Midbrain (tissue), 1 donor: ENCODE results near the gene SERPINI1.

Experiments used
- DNase-seq: peaks from one replicate; lab custom pipeline; 2025; lab: John Stamatoyannopoulos, UW

SERPINI1 gene

GRCh38 chr3:167735233-167736138, at the start of gene SERPINI1:
Gene SERPINI1 (plus strand): TSS chr3:167735721. CDS start chr3:167789129, 53,408 bp downstream.
- DNase-seq: peak; percentile 92

- DNase-seq: no peak
These were observed 44.2 kb upstream of the SERPINI1 start for GRCh38 chr3:167691366-167691765.

- DNase-seq: no peak
These were observed 41.4 kb upstream of the SERPINI1 start for GRCh38 chr3:167694121-167694520.

- DNase-seq: no peak
These were observed 35.5 kb upstream of the SERPINI1 start for GRCh38 chr3:167700046-167700445.

GRCh38 chr3:167700926-167701325, 34.6 kb upstream of the SERPINI1 start:
- no peak for DNase-seq

- DNase-seq: no peak
These were observed 29.7 kb upstream of the SERPINI1 start for GRCh38 chr3:167705840-167706239.

- no peak for DNase-seq
These were observed 25.8 kb upstream of the SERPINI1 start for GRCh38 chr3:167709690-167710089.

GRCh38 chr3:167710552-167710951, 25.0 kb upstream of the SERPINI1 start:
- DNase-seq: no peak

- DNase-seq: no peak
These were observed 24.1 kb upstream of the SERPINI1 start for GRCh38 chr3:167711439-167711838.

- DNase-seq: no peak
These were observed 23.1 kb upstream of the SERPINI1 start for GRCh38 chr3:167712445-167712844.

- DNase-seq: no peak
These were observed 20.6 kb upstream of the SERPINI1 start for GRCh38 chr3:167714871-167715270.

GRCh38 chr3:167716920-167717319, 18.6 kb upstream of the SERPINI1 start:
- no peak for DNase-seq

- no peak for DNase-seq
These were observed 16.9 kb upstream of the SERPINI1 start for GRCh38 chr3:167718582-167718981.

GRCh38 chr3:167723025-167723512, 12.5 kb upstream of the SERPINI1 start:
- DNase-seq: no peak

- no peak for DNase-seq
These were observed 11.6 kb upstream of the SERPINI1 start for GRCh38 chr3:167723872-167724271.

- no peak for DNase-seq
These were observed 7.3 kb upstream of the SERPINI1 start for GRCh38 chr3:167728176-167728575.

- no peak for DNase-seq
These were observed 6.7 kb upstream of the SERPINI1 start for GRCh38 chr3:167728632-167729323.

GRCh38 chr3:167729591-167729990, 5.9 kb upstream of the SERPINI1 start:
- no peak for DNase-seq

GRCh38 chr3:167731393-167731792, 4.1 kb upstream of the SERPINI1 start:
- DNase-seq: no peak

GRCh38 chr3:167732313-167733065, 3.0 kb upstream of the SERPINI1 start:
- no peak for DNase-seq

- no peak for DNase-seq
These were observed 1.5 kb upstream of the SERPINI1 start for GRCh38 chr3:167733961-167734497.
